Activated CD4-positive, CD25-positive, alpha-beta regulatory T cell (primary cell): ENCODE results near the gene HES1.
A peak's percentile ranks its signal among the peaks of the same experiment; 100 is the strongest.

ENCODE experiments used
- DNase-seq, 4 experiments: peaks; one replicate each; lab custom pipeline; 2025; lab: John Stamatoyannopoulos, UW

HES1 gene

GRCh38 chr3:194102436-194102835 is 33.5 kb upstream of the HES1 start:
- DNase-seq, result no peak

- peak in 2 of 4 experiments; percentile 8 to 26 for DNase-seq
Observed at GRCh38 chr3:194103505-194103904, 32.4 kb upstream of the HES1 start.

- no peak for DNase-seq
Observed at GRCh38 chr3:194103983-194104751, 31.8 kb upstream of the HES1 start.

GRCh38 chr3:194105292-194105691 is 30.7 kb upstream of the HES1 start:
- no peak for DNase-seq

- no peak for DNase-seq
Observed at GRCh38 chr3:194107107-194107506, 28.8 kb upstream of the HES1 start.

- DNase-seq, result no peak
Observed at GRCh38 chr3:194109192-194109863, 26.6 kb upstream of the HES1 start.

- DNase-seq, result no peak
Observed at GRCh38 chr3:194110483-194110882, 25.5 kb upstream of the HES1 start.

GRCh38 chr3:194111336-194111735 is 24.6 kb upstream of the HES1 start:
- DNase-seq, result no peak

GRCh38 chr3:194112120-194113106 is 23.5 kb upstream of the HES1 start:
- DNase-seq, result no peak

- DNase-seq, result no peak
Observed at GRCh38 chr3:194114123-194114522, 21.8 kb upstream of the HES1 start.

GRCh38 chr3:194117104-194117845 is 18.7 kb upstream of the HES1 start:
- DNase-seq, result no peak

- DNase-seq, result no peak
Observed at GRCh38 chr3:194118920-194119319, 17.0 kb upstream of the HES1 start.

- DNase-seq, result no peak
Observed at GRCh38 chr3:194119831-194120590, 15.9 kb upstream of the HES1 start.

GRCh38 chr3:194120789-194121770 is 14.9 kb upstream of the HES1 start:
- no peak for DNase-seq

GRCh38 chr3:194121891-194122631 is 13.9 kb upstream of the HES1 start:
- DNase-seq, result no peak

- no peak for DNase-seq
Observed at GRCh38 chr3:194123726-194124125, 12.2 kb upstream of the HES1 start.

GRCh38 chr3:194124193-194124592 is 11.8 kb upstream of the HES1 start:
- no peak for DNase-seq

GRCh38 chr3:194125442-194125841 is 10.5 kb upstream of the HES1 start:
- no peak for DNase-seq

- no peak for DNase-seq
Observed at GRCh38 chr3:194126790-194127189, 9.2 kb upstream of the HES1 start.
